NCI-H1694 treated with DMSO at 0.1 percent for 48 hours (cell line): ENCODE results near the gene ACVR1.

Experiments
- DNase-seq: peaks from one replicate; lab custom pipeline; 2025; lab: John Stamatoyannopoulos, UW

The ACVR1 gene

GRCh38 chr2:157699806-157700205 is 176.3 kb downstream of the ACVR1 start:
- DNase-seq, result no peak

DNA sequence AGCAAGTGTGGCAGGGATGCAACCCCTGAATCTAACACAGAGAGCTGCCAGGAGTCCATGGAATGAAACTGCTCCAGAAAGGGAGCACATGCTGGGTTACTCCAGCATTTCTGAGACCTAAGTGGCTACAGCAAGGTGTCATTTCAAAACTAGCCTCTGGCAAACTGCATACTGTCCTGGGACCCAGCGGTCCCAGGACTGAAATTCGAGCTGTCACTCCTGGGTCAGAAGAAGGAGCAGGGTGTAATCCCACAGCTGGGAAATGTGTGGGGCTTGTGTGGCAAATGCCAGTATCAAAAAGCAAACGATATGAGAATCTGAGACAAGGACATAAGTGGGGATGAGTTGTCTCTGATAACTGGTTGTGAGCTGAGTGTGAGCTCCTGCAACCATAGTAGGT is 177.1 kb downstream of the ACVR1 start:
- no peak for DNase-seq

- no peak for DNase-seq
Observed at GRCh38 chr2:157698430-157698829, 177.7 kb downstream of the ACVR1 start.

DNA sequence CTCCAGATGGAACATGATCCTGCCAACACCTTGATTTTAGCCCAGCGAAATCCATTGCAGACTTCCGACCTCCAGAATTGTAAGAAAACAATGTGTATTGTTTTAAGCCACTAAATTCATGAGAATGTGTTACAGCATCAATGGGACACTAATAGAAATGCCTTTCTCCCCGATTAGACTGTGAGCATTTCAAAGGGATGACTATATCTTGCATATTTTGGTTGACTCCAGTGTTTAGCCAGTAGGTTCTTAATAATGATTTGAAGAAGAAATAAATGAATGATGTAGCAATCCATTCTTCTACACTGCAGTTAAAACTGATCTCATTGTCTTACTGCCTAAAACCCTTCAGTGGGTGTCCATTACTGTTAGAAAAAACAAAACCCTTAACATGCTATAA is 180.1 kb downstream of the ACVR1 start:
- no peak for DNase-seq

DNA sequence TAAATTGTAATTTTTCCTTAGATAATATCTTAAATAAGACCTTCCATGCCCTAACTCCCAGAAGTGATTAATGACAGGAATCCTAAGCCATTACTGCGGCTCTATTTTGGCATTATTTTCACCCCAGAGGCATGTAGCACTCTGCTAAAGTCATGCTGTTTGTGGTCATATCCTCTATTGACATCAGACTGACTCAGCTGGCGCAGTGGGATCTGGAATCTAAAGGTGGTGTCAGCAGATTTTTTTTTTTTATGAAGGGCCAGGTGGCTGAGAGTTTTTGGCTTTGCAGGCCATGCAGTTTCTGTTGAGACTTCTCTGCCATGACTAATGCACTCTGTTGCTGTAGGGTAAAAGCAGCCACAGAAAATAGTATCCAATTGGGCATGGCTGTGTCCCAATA is 183.4 kb downstream of the ACVR1 start:
- DNase-seq, result no peak

DNA sequence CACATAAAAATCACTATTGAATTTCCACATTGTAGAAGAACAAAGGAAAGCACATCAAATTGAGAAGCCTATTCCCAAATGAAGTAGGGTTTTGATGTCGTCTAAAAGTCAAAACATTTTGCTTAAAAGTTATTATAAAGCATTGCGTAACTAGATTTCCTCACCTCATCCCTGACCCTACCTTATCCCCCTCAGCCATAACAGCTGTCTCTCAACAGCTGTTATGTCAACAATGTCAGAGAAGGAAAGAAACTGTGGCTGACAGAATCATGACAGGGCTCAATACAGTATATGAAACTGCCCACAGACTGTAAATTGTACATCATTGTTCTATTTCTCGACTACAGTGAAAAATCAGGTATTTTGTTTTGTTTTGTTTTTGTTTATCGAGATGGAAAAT is 184.4 kb downstream of the ACVR1 start:
- no peak for DNase-seq

DNA sequence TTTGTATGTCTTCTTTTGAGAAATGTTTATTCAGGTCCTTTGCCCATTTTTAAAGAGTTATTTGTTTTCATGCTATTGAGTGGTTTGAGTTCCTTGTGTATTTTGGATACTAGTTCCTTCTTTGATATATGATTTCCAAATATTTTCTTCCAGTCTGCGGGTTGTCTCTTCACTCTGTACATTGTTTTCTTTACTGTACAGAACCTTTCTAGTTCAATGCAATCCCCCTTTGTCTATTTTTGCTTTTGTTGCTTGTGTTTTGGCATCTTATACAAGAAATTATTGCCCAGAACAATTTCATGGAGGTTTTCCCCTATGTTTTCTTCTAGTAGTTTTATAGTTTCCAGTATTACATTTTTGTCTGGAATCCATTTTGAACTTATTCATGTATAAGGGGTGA is 185.0 kb downstream of the ACVR1 start:
- DNase-seq, result no peak
